Liver (tissue), 9 donors: ENCODE data around the gene ELL2. TPM values are rescaled to one million over a fixed set of nuclear protein-coding genes. Genes with fewer than 3 reads are reported as not detected.

ENCODE experiments used
- DNase-seq: peaks from one replicate; pipeline ENCODE4 v3.0.0-alpha.2; 2017; ENCODE audit warnings: low spot score
- H3K27ac ChIP-seq, 2 donors: one replicate each; pipeline ENCODE4 v1.7.0; 2013; ENCODE audit warnings: inconsistent platforms in 2 of 2, low read length in 2 of 2, control low read depth in 1 of 2, low read depth in 1 of 2, mild to moderate bottlenecking in 1 of 2
- H3K27me3 ChIP-seq, 4 donors: one replicate each; pipeline versions ENCODE4 v1.6.1 to v1.7.0; 2013; ENCODE audit warnings: low read length in 3 of 4, inconsistent platforms in 1 of 4, mild to moderate bottlenecking in 1 of 4, moderate library complexity in 1 of 4; ENCODE audit not compliant: control insufficient read depth in 4 of 4, insufficient read depth in 4 of 4
- H3K36me3 ChIP-seq, 4 donors: one replicate each; pipeline versions ENCODE4 v1.6.1 to v1.7.0; 2013; ENCODE audit warnings: low read length in 3 of 4, mild to moderate bottlenecking in 3 of 4, low read depth in 1 of 4, moderate library complexity in 1 of 4; ENCODE audit not compliant: control insufficient read depth in 4 of 4, insufficient read depth in 3 of 4
- H3K4me1 ChIP-seq, 4 donors: one replicate each; pipeline versions ENCODE4 v1.6.1 to v1.7.0; 2013; ENCODE audit warnings: low read length in 3 of 4, mild to moderate bottlenecking in 3 of 4, moderate library complexity in 1 of 4; ENCODE audit not compliant: control insufficient read depth in 4 of 4, insufficient read depth in 4 of 4
- H3K4me3 ChIP-seq, 3 donors: one replicate each; pipeline versions ENCODE4 v1.6.1 to v1.7.0; 2013; ENCODE audit warnings: low read length in 3 of 3, control low read depth in 1 of 3, low read depth in 1 of 3, mild to moderate bottlenecking in 1 of 3
- H3K9ac ChIP-seq, 2 donors: one replicate each; pipeline ENCODE4 v1.7.0; 2013; ENCODE audit warnings: low read length in 2 of 2, mild to moderate bottlenecking in 2 of 2, moderate library complexity in 2 of 2, control low read depth in 1 of 2, low read depth in 1 of 2
- H3K9me3 ChIP-seq, 4 donors: one replicate each; pipeline versions ENCODE4 v1.6.1 to v1.7.0; 2013; ENCODE audit warnings: low read length in 3 of 4; ENCODE audit not compliant: control insufficient read depth in 4 of 4
- ATF3 ChIP-seq: IDR thresholded peaks from 2 replicates; pipeline ENCODE4 v1.6.1; 2016; ENCODE audit warnings: antibody characterized with exemption
- CTCF ChIP-seq: fragments of 150-350 bp; IDR thresholded peaks from 2 replicates; pipeline ENCODE4 v1.5.1; 2017; ENCODE audit warnings: improper control_type of control experiment, low read depth, low read length; ENCODE audit not compliant: missing input control
- FOXA1 ChIP-seq: IDR thresholded peaks from 2 replicates; pipeline ENCODE4 v1.6.1; 2016; ENCODE audit warnings: antibody characterized with exemption
- GABPA ChIP-seq, 2 donors: IDR thresholded peaks in 1 of 2; conservative IDR thresholded peaks in 1 of 2; 2 replicates each; pipeline ENCODE4 v1.6.1; 2016; ENCODE audit warnings: antibody characterized with exemption in 2 of 2, mild to moderate bottlenecking in 1 of 2, moderate library complexity in 1 of 2
- HNF4G ChIP-seq: IDR thresholded peaks from 2 replicates; pipeline ENCODE4 v1.6.1; 2016; ENCODE audit warnings: antibody characterized with exemption
- JUND ChIP-seq, 2 donors: IDR thresholded peaks; 2 replicates each; pipeline ENCODE4 v1.6.1; 2016; ENCODE audit warnings: antibody characterized with exemption in 2 of 2
- MAX ChIP-seq: IDR thresholded peaks from 2 replicates; pipeline ENCODE4 v1.6.1; 2016; ENCODE audit warnings: antibody characterized with exemption
- RAD21 ChIP-seq, 2 donors: IDR thresholded peaks; 2 replicates each; pipeline ENCODE4 v1.6.1; 2016; ENCODE audit warnings: antibody characterized with exemption in 2 of 2, mild to moderate bottlenecking in 2 of 2
- REST ChIP-seq: IDR thresholded peaks from 2 replicates; pipeline ENCODE4 v1.6.1; 2016; ENCODE audit warnings: antibody characterized with exemption, mild to moderate bottlenecking
- SP1 ChIP-seq: IDR thresholded peaks from 2 replicates; pipeline ENCODE4 v1.6.1; 2018; ENCODE audit warnings: antibody characterized with exemption, mild to moderate bottlenecking
- TAF1 ChIP-seq: conservative IDR thresholded peaks from 2 replicates; pipeline ENCODE4 v1.6.1; 2016; ENCODE audit warnings: antibody characterized with exemption, mild to moderate bottlenecking
- YY1 ChIP-seq: IDR thresholded peaks from 2 replicates; pipeline ENCODE4 v1.6.1; 2016; ENCODE audit warnings: antibody characterized with exemption, mild to moderate bottlenecking
- ZBTB33 ChIP-seq: IDR thresholded peaks from 2 replicates; pipeline ENCODE4 v1.6.1; 2016; ENCODE audit warnings: antibody characterized with exemption
- WGBS: extraction: QIAGEN DNeasy Blood & Tissue Kit; methylation state at CpG from one replicate; pipeline ENCODE4 v1.1.7; 2013; 5-methylcytosine and 5-hydroxymethylcytosine counted together
- polyA plus RNA-seq, 2 donors: library from polyadenylated mRNA; stranded (reverse) in 1 of 2; unstranded in 1 of 2; fragments of 200-250 nt in 1 of 2; fragments of >200 nt in 1 of 2; fragmentation: Nextera tagmentation in 1 of 2; extraction: Ambion mirVana in 1 of 2; gene quantifications; one replicate each; pipeline versions ENCODE4 v1.2.1 to v1.2.3, GENCODE V29; 2013 to 2015
- total RNA-seq, 2 donors: library from RNA; depleted of rRNA; stranded (reverse); fragments of >200 nt; gene quantifications; one replicate each; pipeline ENCODE4 v1.2.3, GENCODE V29; 2014
- donor health status: healthy.
- donor health status: healthy.
- donor health status: healthy.
- donor health status: healthy.
- donor health status: healthy.

Gene ELL2
- total and polyA plus RNA-seq, 4 donors: 21.0 to 64.5 (median 45.9) TPM

- no peak overlapping the region for H3K27ac ChIP-seq
- H3K27me3 ChIP-seq: no peaks in the 10 kb centered on the region
- H3K36me3 ChIP-seq: no peaks in the 10 kb centered on the region
- H3K9me3 ChIP-seq: no peaks in the 10 kb centered on the region
- H3K9ac ChIP-seq: no peak overlapping the region
- no peak for TF ChIP-seq ATF3
- TF ChIP-seq CTCF: no peak
- no peak for TF ChIP-seq JUND (IDR thresholded peaks at IDR 0.05)
- no peak for TF ChIP-seq ZBTB33
- no peak for TF ChIP-seq YY1
- TF ChIP-seq FOXA1: no peak
- TF ChIP-seq SP1: no peak
- TF ChIP-seq MAX: no peak
- no peak for TF ChIP-seq GABPA (IDR thresholded peaks at IDR 0.05 in 1 of 2, conservative IDR thresholded peaks at IDR 0.05 in 1 of 2)
- 80% methylated on average over 8 of the region's 8 CpGs for WGBS
- no peak for DNase-seq
- H3K4me3 ChIP-seq: no peak overlapping the region
- H3K4me1 ChIP-seq: peaks cover 3 to 34% (median 17%) of the 10 kb centered on the region in 4 donors
These were observed 2.2 kb upstream of the ELL2 start for GRCh38 chr5:95963650-95964410.

- TF ChIP-seq HNF4G (no peak), RAD21 (IDR thresholded peaks at IDR 0.05) (peak in 1 of 2 donors; percentile 13)
- no peak for DNase-seq
- H3K4me3 ChIP-seq: peak overlapping the region; percentile 59 to 80 (median 75)
- peak overlapping the region; percentile 69 to 86 for H3K9ac ChIP-seq
- H3K27me3 ChIP-seq: no peaks in the 10 kb centered on the region
- no peaks in the 10 kb centered on the region for H3K36me3 ChIP-seq
- WGBS: 58% methylated on average over 6 of the region's 6 CpGs
- H3K27ac ChIP-seq: peak overlapping the region; percentile 91 to 93
- H3K4me1 ChIP-seq: peaks cover 3 to 40% (median 19%) of the 10 kb centered on the region in 4 donors
- H3K9me3 ChIP-seq: no peaks in the 10 kb centered on the region
These were observed 1.1 kb upstream of the ELL2 start for GRCh38 chr5:95962785-95963184.

GRCh38 chr5:95962475-95962773 is 773 bp upstream of the ELL2 start:
- peak overlapping the region; percentile 91 to 93 for H3K27ac ChIP-seq
- WGBS: 49% methylated on average over 8 of the region's 8 CpGs
- TF ChIP-seq REST (no peak), TAF1 (peak; percentile 18)
- no peaks in the 10 kb centered on the region for H3K36me3 ChIP-seq
- H3K4me1 ChIP-seq: peaks cover 3 to 40% (median 19%) of the 10 kb centered on the region in 4 donors
- DNase-seq: no peak
- peak overlapping the region; percentile 59 to 80 (median 75) for H3K4me3 ChIP-seq
- H3K9me3 ChIP-seq: no peaks in the 10 kb centered on the region
- H3K27me3 ChIP-seq: no peaks in the 10 kb centered on the region
- H3K9ac ChIP-seq: peak overlapping the region; percentile 69 to 86
